ENCODE data around the gene CMIP.

DNA sequence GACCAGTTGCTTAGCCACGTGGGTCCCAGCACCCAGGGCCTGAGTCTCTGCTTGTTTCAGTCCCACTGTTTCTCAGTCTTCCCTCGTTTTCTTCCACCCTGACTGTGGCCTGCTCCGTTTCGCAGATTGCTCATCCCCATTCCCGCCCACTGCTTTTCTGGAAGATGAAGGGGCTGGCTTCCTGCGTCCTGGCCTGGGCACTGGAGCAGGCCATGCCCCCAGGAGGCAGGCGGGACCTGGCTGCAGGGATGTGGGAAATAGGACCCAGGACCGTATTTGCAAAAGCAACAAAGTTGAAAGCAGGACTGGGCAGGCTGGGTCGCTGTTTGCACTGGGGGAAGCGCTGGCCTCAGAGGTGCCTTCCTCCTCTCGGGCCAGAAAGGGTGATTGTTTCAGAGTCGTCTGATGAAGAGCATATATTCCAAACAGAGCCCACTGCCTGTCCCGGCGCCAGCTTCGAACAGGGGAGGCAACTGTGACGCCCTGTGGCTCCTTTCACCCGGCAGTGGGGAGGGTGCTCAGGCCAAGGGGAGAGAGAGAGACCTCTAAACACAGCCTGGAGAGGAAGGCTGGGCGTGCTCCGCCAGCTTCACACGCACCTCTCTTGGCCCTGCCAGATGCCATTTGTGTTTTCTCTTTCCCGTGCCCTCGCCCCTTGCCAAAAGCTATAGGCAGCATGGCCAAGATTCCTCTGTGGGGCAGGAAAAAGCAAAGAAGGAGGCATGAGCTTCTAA lies 108.6 kb downstream of the CMIP start:
- TF ChIP-seq, protein P1, sequence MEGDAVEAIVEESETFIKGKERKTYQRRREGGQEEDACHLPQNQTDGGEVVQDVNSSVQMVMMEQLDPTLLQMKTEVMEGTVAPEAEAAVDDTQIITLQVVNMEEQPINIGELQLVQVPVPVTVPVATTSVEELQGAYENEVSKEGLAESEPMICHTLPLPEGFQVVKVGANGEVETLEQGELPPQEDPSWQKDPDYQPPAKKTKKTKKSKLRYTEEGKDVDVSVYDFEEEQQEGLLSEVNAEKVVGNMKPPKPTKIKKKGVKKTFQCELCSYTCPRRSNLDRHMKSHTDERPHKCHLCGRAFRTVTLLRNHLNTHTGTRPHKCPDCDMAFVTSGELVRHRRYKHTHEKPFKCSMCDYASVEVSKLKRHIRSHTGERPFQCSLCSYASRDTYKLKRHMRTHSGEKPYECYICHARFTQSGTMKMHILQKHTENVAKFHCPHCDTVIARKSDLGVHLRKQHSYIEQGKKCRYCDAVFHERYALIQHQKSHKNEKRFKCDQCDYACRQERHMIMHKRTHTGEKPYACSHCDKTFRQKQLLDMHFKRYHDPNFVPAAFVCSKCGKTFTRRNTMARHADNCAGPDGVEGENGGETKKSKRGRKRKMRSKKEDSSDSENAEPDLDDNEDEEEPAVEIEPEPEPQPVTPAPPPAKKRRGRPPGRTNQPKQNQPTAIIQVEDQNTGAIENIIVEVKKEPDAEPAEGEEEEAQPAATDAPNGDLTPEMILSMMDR (conservative IDR thresholded peaks at IDR 0.05 in 1 of 2, IDR thresholded peaks at IDR 0.05 in 1 of 2; ENCODE audit: extremely low read depth in 1 of 2, insufficient read depth in 1 of 2, low read depth in 1 of 2, low read length in 2 of 2): no peak
- TF ChIP-seq EZH2 (IDR thresholded peaks at IDR 0.05; ENCODE audit: borderline replicate concordance, low read length): no peak
